Endodermal cell (in vitro differentiated cells): ENCODE data around the gene NXT1. TPM values are rescaled to one million over a fixed set of nuclear protein-coding genes. Genes with fewer than 3 reads are reported as not detected.

ENCODE experiments used
- DNase-seq: peaks from one replicate; pipeline ENCODE4 v3.0.0-alpha.2; 2017
- H3K27ac ChIP-seq: 2 replicates; pipeline ENCODE4 v1.5.1; 2013; ENCODE audit warnings: mild to moderate bottlenecking, low read depth, low read length, moderate library complexity
- H3K27me3 ChIP-seq: 2 replicates; pipeline ENCODE4 v1.6.1; 2013; ENCODE audit warnings: mild to moderate bottlenecking, low read length, moderate library complexity; ENCODE audit not compliant: insufficient read depth, control insufficient read depth, poor library complexity, severe bottlenecking
- H3K36me3 ChIP-seq: 2 replicates; pipeline ENCODE4 v1.7.0; 2013; ENCODE audit warnings: mild to moderate bottlenecking, low read length, moderate library complexity; ENCODE audit not compliant: control insufficient read depth, insufficient read depth
- H3K4me1 ChIP-seq: one replicate; pipeline ENCODE4 v1.7.0; 2013; ENCODE audit warnings: low read length; ENCODE audit not compliant: control insufficient read depth, insufficient read depth
- H3K4me3 ChIP-seq: 2 replicates; pipeline ENCODE4 v1.5.1; 2013; ENCODE audit warnings: mild to moderate bottlenecking, low read length, moderate library complexity
- H3K9ac ChIP-seq: 2 replicates; pipeline ENCODE4 v1.6.1; 2013; ENCODE audit warnings: mild to moderate bottlenecking, low read length, moderate library complexity; ENCODE audit not compliant: poor library complexity, severe bottlenecking; ENCODE audit errors: extremely low read depth
- H3K9me3 ChIP-seq: 2 replicates; pipeline ENCODE4 v1.6.1; 2013; ENCODE audit warnings: mild to moderate bottlenecking, low read length, moderate library complexity; ENCODE audit not compliant: control insufficient read depth
- H3K27ac Mint-ChIP-seq: 2 replicates; pipeline ENCODE4 v1.8.0; 2020; ENCODE audit warnings: mixed read lengths
- H3K27me3 Mint-ChIP-seq: 2 replicates; pipeline ENCODE4 v1.8.0; 2021; ENCODE audit warnings: mild to moderate bottlenecking, mixed read lengths; ENCODE audit not compliant: insufficient read depth
- H3K36me3 Mint-ChIP-seq: 2 replicates; pipeline ENCODE4 v1.8.0; 2020; ENCODE audit warnings: low read depth, mixed read lengths
- H3K4me1 Mint-ChIP-seq: 2 replicates; pipeline ENCODE4 v1.8.0; 2020; ENCODE audit warnings: mixed read lengths
- H3K4me3 Mint-ChIP-seq: 2 replicates; pipeline ENCODE4 v1.8.0; 2020; ENCODE audit warnings: mild to moderate bottlenecking, moderate library complexity, mixed read lengths
- H3K9me3 Mint-ChIP-seq: 2 replicates; pipeline ENCODE4 v1.8.0; 2020; ENCODE audit warnings: mild to moderate bottlenecking, mixed read lengths
- whole genome bisulfite sequencing, 2 experiments: methylation state at CpG; one replicate each; pipeline versions ENCODE4 v1.1.5 to v1.1.7; 2013; ENCODE audit warnings: missing lambda C conversion rate in 2 of 2, mixed read lengths in 1 of 2; ENCODE audit not compliant: insufficient coverage in 1 of 2, insufficient read length in 1 of 2; 5-methylcytosine and 5-hydroxymethylcytosine counted together
- total RNA-seq, 2 donors: library from RNA; stranded (reverse); fragmentation: NEBNext Ultra II Directional in 1 of 2; extraction: Animal tissue kit (Norgen Biotek cat#: 25700) in 1 of 2; gene quantifications; 2 replicates in 1 of 2; 3 replicates in 1 of 2; pipeline ENCODE4 v1.2.1, GENCODE V29; 2021
- TF ChIP-seq, protein P1 (sequence below): fragments of 200-600 bp; sonication (generic); conservative IDR thresholded peaks from 2 replicates; pipeline ENCODE4 v1.5.0; 2021; ENCODE audit warnings: antibody characterized with exemption, mild to moderate bottlenecking

The NXT1 gene
- total RNA-seq, 2 donors from 2014 or later = 16.8 to 19.5 TPM

DNA sequence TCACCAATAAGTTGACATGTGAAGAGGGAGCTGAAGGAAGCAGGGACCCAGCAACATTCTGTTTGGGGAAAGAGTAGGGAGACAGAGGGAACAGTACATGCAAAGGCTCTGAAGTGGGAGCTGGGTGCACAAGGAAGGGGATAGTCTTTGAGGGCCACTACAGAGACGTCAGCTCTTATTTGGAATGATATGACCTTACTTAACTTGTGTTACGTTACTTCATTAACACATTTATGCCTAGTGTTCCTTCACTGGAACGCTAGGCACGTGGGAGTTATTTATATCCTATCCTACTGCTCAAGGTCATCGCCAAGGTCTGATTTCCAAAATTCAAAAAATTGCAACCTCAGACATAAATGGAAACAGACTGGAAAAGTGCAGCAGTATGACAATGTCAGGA, 50.5 kb downstream of the NXT1 start:
- Mint-ChIP-seq H3K27me3 (no peaks in the 10 kb centered on the region), H3K9me3 (no peaks in the 10 kb centered on the region), H3K36me3 (peaks cover 29% of the 10 kb centered on the region), H3K27ac (no peak overlapping the region), H3K4me1 (no peaks in the 10 kb centered on the region), H3K4me3 (no peak overlapping the region)
- Histone ChIP-seq H3K9me3 (no peaks in the 10 kb centered on the region), H3K9ac (no peak overlapping the region), H3K27me3 (no peaks in the 10 kb centered on the region), H3K4me3 (no peak overlapping the region), H3K27ac (no peak overlapping the region), H3K36me3 (peaks cover 39% of the 10 kb centered on the region), H3K4me1 (no peaks in the 10 kb centered on the region)
- TF ChIP-seq, protein P1, sequence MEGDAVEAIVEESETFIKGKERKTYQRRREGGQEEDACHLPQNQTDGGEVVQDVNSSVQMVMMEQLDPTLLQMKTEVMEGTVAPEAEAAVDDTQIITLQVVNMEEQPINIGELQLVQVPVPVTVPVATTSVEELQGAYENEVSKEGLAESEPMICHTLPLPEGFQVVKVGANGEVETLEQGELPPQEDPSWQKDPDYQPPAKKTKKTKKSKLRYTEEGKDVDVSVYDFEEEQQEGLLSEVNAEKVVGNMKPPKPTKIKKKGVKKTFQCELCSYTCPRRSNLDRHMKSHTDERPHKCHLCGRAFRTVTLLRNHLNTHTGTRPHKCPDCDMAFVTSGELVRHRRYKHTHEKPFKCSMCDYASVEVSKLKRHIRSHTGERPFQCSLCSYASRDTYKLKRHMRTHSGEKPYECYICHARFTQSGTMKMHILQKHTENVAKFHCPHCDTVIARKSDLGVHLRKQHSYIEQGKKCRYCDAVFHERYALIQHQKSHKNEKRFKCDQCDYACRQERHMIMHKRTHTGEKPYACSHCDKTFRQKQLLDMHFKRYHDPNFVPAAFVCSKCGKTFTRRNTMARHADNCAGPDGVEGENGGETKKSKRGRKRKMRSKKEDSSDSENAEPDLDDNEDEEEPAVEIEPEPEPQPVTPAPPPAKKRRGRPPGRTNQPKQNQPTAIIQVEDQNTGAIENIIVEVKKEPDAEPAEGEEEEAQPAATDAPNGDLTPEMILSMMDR = no peak
- 97 to 100% methylated on average over 2 to 5 of the region's 5 CpGs for WGBS, 2 experiments
- no peak for DNase-seq

DNA sequence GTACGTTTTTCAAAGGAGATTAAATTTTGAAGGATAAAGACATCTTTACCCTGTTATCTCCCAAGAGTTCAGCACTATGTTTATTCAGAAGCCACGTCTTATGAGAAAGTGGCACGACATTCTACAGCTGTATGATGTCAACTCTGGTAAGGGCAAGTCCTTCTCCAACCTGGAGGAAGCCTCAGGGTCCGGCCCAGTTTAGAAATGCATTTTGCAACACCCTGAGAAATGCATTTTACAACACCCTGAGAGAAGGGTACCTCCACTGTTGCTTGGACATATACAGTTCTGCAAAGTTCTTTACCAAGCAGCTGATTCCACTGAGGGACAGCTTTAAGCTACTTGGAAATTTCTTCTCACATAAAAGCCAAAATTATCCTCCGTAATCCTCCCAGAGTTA, 53.2 kb downstream of the NXT1 start:
- Histone ChIP-seq H3K27ac (no peak overlapping the region), H3K36me3 (peaks cover 32% of the 10 kb centered on the region), H3K4me1 (no peaks in the 10 kb centered on the region), H3K9me3 (no peaks in the 10 kb centered on the region), H3K4me3 (no peak overlapping the region), H3K27me3 (no peaks in the 10 kb centered on the region), H3K9ac (no peak overlapping the region)
- Mint-ChIP-seq H3K4me3 (no peak overlapping the region), H3K27me3 (no peaks in the 10 kb centered on the region), H3K27ac (no peak overlapping the region), H3K36me3 (peaks cover 26% of the 10 kb centered on the region), H3K9me3 (no peaks in the 10 kb centered on the region), H3K4me1 (peaks cover 5% of the 10 kb centered on the region)
- DNase-seq = no peak
- WGBS, 2 experiments = 89 to 95% methylated on average over 4 to 5 of the region's 5 CpGs
- TF ChIP-seq, protein P1 = no peak

DNA sequence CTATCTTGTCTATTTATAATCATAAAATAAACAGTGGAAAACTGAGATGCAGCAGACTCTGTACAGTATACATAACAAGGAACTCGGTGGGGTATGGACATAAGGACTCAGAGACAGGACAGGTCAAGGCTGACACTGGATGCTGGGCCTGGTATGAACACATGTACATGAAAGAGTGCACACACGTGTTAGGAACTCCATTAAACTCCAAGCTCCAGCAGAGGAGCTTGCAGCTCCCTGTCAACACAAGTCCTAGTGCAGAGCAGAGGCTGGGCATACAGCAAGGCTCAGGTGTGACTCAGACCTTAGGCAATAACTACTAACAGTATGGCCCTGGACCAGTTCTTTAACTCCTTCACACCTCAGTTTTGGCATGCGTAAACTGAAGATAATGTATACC, 53.6 kb downstream of the NXT1 start:
- Histone ChIP-seq H3K4me3 (no peak overlapping the region), H3K4me1 (no peaks in the 10 kb centered on the region), H3K27me3 (no peaks in the 10 kb centered on the region), H3K9ac (no peak overlapping the region), H3K9me3 (no peaks in the 10 kb centered on the region), H3K36me3 (peaks cover 29% of the 10 kb centered on the region), H3K27ac (no peak overlapping the region)
- Mint-ChIP-seq H3K4me3 (no peak overlapping the region), H3K27ac (no peak overlapping the region), H3K4me1 (peaks cover 5% of the 10 kb centered on the region), H3K27me3 (no peaks in the 10 kb centered on the region), H3K9me3 (no peaks in the 10 kb centered on the region), H3K36me3 (peaks cover 24% of the 10 kb centered on the region)
- TF ChIP-seq, protein P1 = no peak
- DNase-seq = no peak
- 97 to 100% methylated on average over 2 to 3 of the region's 3 CpGs for WGBS, 2 experiments

Other genes starting within 250 kb of the NXT1 start
- gene GZF1, start 11.4 kb downstream of the NXT1 start, total RNA-seq = 10 to 100 TPM; 12.2 to 15.5 TPM
- gene NAPB, start 70.7 kb downstream of the NXT1 start, total RNA-seq = 10 to 100 TPM; 15.7 to 16.5 TPM
- not detected for gene CSTL1, start 88.9 kb downstream of the NXT1 start, total RNA-seq
- gene CST11, start 102.1 kb downstream of the NXT1 start, total RNA-seq = under 1 TPM in 1 of 2 donors, not detected in 1; 0.69 TPM
- not detected for gene CST8, start 140.3 kb downstream of the NXT1 start, total RNA-seq
- not detected for gene CST9L, start 217.7 kb downstream of the NXT1 start, total RNA-seq